NT2/D1 (cell line): ENCODE measurements around the gene USP31.

ENCODE experiments used
- DNase-seq: peaks from one replicate; pipeline ENCODE4 v3.0.0-alpha.2; 2011; ENCODE audit warnings: low read depth, low spot score
- H3K27me3 ChIP-seq: 2 replicates; pipeline ENCODE4 v1.6.0; 2011; ENCODE audit warnings: mild to moderate bottlenecking; ENCODE audit not compliant: insufficient read length, insufficient read depth
- H3K36me3 ChIP-seq: 2 replicates; pipeline ENCODE4 v1.6.1; 2011; ENCODE audit warnings: mild to moderate bottlenecking, low read length, mixed read lengths; ENCODE audit not compliant: insufficient read depth, insufficient read length
- H3K4me1 ChIP-seq: 2 replicates; pipeline ENCODE4 v1.5.1; 2011; ENCODE audit not compliant: insufficient read depth, insufficient read length
- H3K4me3 ChIP-seq: 2 replicates; pipeline ENCODE4 v1.5.1; 2011; ENCODE audit warnings: low read depth; ENCODE audit not compliant: insufficient read length
- H3K9ac ChIP-seq: 2 replicates; pipeline ENCODE4 v1.6.0; 2011; ENCODE audit warnings: low read depth; ENCODE audit not compliant: insufficient read length
- H3K9me3 ChIP-seq: 2 replicates; pipeline ENCODE4 v1.5.1; 2011; ENCODE audit warnings: mild to moderate bottlenecking, low read length; ENCODE audit not compliant: insufficient read depth
- SUZ12 ChIP-seq: IDR thresholded peaks from 2 replicates; pipeline ENCODE4 v1.6.1; 2011; ENCODE audit not compliant: insufficient read length, insufficient read depth; ENCODE audit errors: extremely low read depth
- YY1 ChIP-seq: IDR thresholded peaks from 2 replicates; pipeline ENCODE4 v1.6.1; 2011; ENCODE audit not compliant: insufficient read length, insufficient read depth
- ZNF274 ChIP-seq: IDR thresholded peaks from 2 replicates; pipeline ENCODE4 v1.6.1; 2011; ENCODE audit warnings: mild to moderate bottlenecking, low read depth, low read length

The USP31 gene

DNA sequence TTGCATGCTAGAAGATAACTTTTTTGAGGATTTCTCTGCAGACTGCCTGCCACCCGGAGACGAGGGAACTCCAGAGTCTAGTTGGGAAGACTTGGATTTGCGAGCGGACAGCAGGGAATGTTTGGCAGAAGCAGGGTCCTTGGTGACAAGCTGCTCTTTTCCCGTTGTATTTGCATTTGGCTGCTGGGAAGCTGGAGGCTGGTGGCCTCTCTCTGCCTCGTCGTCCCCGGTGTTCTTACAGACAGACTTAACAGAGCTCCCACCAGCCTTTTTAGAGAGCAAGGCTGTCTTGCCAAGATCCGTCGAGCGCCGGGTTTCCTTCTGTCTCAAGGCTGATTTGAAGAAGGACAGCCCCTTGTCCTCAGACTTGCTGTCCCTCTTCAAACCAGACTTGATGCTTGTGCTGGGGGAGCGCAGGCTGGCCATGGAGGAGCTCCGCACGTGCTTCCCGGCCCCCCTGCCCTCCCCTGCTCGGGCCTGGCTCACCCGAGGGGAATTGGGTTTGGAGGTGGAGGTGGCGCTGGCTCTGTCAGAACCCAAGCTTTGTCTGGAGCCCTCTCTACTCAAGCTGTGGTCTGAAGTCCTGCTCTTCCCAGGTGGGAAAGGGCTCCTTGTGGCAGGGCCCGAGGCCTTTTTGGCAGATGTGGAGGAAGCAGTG, 81.0 kb downstream of the USP31 start:
- TF ChIP-seq SUZ12 (no peak), YY1 (no peak), ZNF274 (no peak)
- no peaks in the 10 kb centered on the region for H3K27me3 ChIP-seq
- no peak overlapping the region for H3K9ac ChIP-seq
- no peak for DNase-seq
- H3K4me3 ChIP-seq: no peak overlapping the region
- H3K4me1 ChIP-seq: no peaks in the 10 kb centered on the region
- H3K36me3 ChIP-seq: peaks cover 58% of the 10 kb centered on the region
- H3K9me3 ChIP-seq: no peaks in the 10 kb centered on the region

GRCh38 chr16:23066676-23067075, 82.6 kb downstream of the USP31 start:
- no peak for DNase-seq
- TF ChIP-seq YY1: no peak
- no peak for TF ChIP-seq ZNF274
- TF ChIP-seq SUZ12: no peak
- no peaks in the 10 kb centered on the region for H3K9me3 ChIP-seq
- no peaks in the 10 kb centered on the region for H3K27me3 ChIP-seq
- H3K4me3 ChIP-seq: no peak overlapping the region
- H3K4me1 ChIP-seq: no peaks in the 10 kb centered on the region
- H3K9ac ChIP-seq: no peak overlapping the region
- H3K36me3 ChIP-seq: peaks cover 47% of the 10 kb centered on the region

DNA sequence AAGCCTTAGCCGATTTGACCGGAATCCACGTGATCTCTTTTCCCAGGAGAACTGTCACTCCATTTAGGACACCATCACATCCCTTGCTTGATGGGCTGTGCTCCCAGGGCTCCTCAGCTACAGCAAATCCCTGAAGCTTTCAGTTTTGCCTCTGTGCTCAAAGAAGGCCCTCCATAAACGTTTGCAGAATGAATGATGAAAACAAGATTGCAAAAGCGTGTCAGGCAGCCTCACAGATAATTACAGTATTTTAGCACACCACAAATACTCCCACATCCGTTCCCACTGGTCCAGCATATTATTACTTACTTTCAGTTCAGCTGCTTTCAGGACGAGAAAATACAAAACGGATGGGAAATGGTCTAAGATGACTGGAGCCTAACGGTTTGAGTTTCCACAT, 84.6 kb downstream of the USP31 start:
- H3K9me3 ChIP-seq: no peaks in the 10 kb centered on the region

DNA sequence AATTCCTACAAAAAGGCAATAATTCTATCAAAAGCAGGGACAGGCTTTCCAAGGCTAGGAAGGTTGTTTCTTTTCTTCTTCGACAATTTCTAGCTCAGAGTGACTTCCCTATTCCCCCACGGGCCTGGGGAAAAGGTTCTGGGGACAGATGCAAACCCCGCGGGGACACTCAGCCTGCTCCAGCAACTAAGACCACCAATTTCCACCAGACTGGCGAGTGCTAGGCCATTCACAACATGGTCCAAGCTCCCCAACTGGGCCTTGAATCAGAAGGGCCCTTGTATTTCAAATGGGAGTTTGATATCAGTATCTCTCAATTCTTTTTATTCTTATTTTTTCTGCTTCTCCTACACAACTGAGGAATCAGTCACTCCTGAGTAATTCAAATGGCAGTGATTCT, 86.7 kb downstream of the USP31 start:
- TF ChIP-seq ZNF274 (no peak), SUZ12 (no peak), YY1 (no peak)
- DNase-seq: no peak
- H3K4me3 ChIP-seq: no peak overlapping the region

More for the DNA sequence above, 84.6 kb downstream of the USP31 start:
- H3K4me1 ChIP-seq: peaks cover 2% of the 10 kb centered on the region
- no peaks in the 10 kb centered on the region for H3K27me3 ChIP-seq
- TF ChIP-seq SUZ12 (no peak), YY1 (no peak), ZNF274 (no peak)
- H3K9ac ChIP-seq: no peak overlapping the region
- no peak for DNase-seq
- H3K36me3 ChIP-seq: peaks cover 33% of the 10 kb centered on the region
- H3K4me3 ChIP-seq: no peak overlapping the region

GRCh38 chr16:23061669-23062068, 87.6 kb downstream of the USP31 start:
- no peak for TF ChIP-seq SUZ12
- TF ChIP-seq ZNF274: no peak
- TF ChIP-seq YY1: no peak
- no peak for DNase-seq
- peaks cover 8% of the 10 kb centered on the region for H3K4me1 ChIP-seq

More for the DNA sequence above, 86.7 kb downstream of the USP31 start:
- Histone ChIP-seq H3K9ac (no peak overlapping the region), H3K27me3 (no peaks in the 10 kb centered on the region), H3K36me3 (peaks cover 12% of the 10 kb centered on the region), H3K9me3 (no peaks in the 10 kb centered on the region), H3K4me1 (peaks cover 8% of the 10 kb centered on the region)

GRCh38 chr16:23060458-23061320, 88.6 kb downstream of the USP31 start:
- no peak for TF ChIP-seq SUZ12
- peaks cover 8% of the 10 kb centered on the region for H3K4me1 ChIP-seq

More at GRCh38 chr16:23061669-23062068, 87.6 kb downstream of the USP31 start:
- Histone ChIP-seq H3K9me3 (no peaks in the 10 kb centered on the region), H3K27me3 (no peaks in the 10 kb centered on the region), H3K36me3 (peaks cover 4% of the 10 kb centered on the region), H3K9ac (no peak overlapping the region), H3K4me3 (no peak overlapping the region)

DNA sequence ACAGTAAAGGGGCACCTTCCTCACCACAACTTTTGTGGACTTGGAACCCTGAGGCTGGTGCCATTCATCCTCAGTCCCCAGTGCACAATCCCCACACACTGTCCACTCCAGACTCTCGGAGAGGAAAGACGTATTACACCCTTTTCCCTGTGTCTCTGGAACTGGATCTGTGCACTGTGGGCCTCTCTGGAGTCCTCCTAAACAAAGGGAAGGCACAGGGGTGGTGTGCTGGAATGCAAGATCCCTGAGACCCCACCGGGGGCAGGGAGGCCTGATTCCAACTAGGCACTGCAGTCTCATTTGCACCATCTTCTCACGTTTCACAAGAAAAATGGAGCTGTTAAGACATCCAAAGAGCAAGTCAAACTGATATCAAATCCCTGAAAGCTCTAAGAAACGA, 89.8 kb downstream of the USP31 start:
- Histone ChIP-seq H3K27me3 (no peaks in the 10 kb centered on the region), H3K36me3 (no peaks in the 10 kb centered on the region), H3K9ac (no peak overlapping the region), H3K4me3 (no peak overlapping the region), H3K9me3 (no peaks in the 10 kb centered on the region), H3K4me1 (peaks cover 8% of the 10 kb centered on the region)
- TF ChIP-seq ZNF274 (no peak), YY1 (no peak), SUZ12 (no peak)
- no peak for DNase-seq

More at GRCh38 chr16:23060458-23061320, 88.6 kb downstream of the USP31 start:
- no peak overlapping the region for H3K4me3 ChIP-seq
- no peaks in the 10 kb centered on the region for H3K27me3 ChIP-seq
- peaks cover under 1% of the 10 kb centered on the region for H3K36me3 ChIP-seq
- no peak overlapping the region for H3K9ac ChIP-seq
- peak; percentile 66 for DNase-seq
- no peaks in the 10 kb centered on the region for H3K9me3 ChIP-seq
